Activated gamma-delta T cell treated with Interleukin-2 at 50 U/mL for 16 hours (primary cell): ENCODE results near the gene CACFD1.
"Not testable (repeated sequence)": the region's sequence is repeated elsewhere in the genome, so short reads cannot be mapped to it uniquely, and the experiment has no call there.

Experiments
- DNase-seq: peaks from one replicate; pipeline ENCODE4 v3.0.0-alpha.2; 2020

The CACFD1 gene

GRCh38 chr9:133441571-133441970 is 18.2 kb upstream of the CACFD1 start:
- no peak for DNase-seq

- no peak for DNase-seq
These were observed 16.5 kb upstream of the CACFD1 start for GRCh38 chr9:133443248-133443647.

- no peak for DNase-seq
These were observed 15.8 kb upstream of the CACFD1 start for GRCh38 chr9:133443982-133444381.

GRCh38 chr9:133445293-133445969 is 14.3 kb upstream of the CACFD1 start:
- no peak for DNase-seq

- no peak for DNase-seq
These were observed 11.2 kb upstream of the CACFD1 start for GRCh38 chr9:133448487-133448972.

- no peak for DNase-seq
These were observed 10.0 kb upstream of the CACFD1 start for GRCh38 chr9:133449760-133450159.

- DNase-seq, result not testable (repeated sequence)
These were observed 7.9 kb upstream of the CACFD1 start for GRCh38 chr9:133451865-133452264.

GRCh38 chr9:133452562-133452961 is 7.2 kb upstream of the CACFD1 start:
- no peak for DNase-seq

GRCh38 chr9:133453651-133454050 is 6.1 kb upstream of the CACFD1 start:
- no peak for DNase-seq

- DNase-seq, result no peak
These were observed 5.5 kb upstream of the CACFD1 start for GRCh38 chr9:133454325-133454724.

- DNase-seq, result no peak
These were observed 4.7 kb upstream of the CACFD1 start for GRCh38 chr9:133454943-133455673.

GRCh38 chr9:133455936-133456335 is 3.8 kb upstream of the CACFD1 start:
- no peak for DNase-seq

- no peak for DNase-seq
These were observed 3.4 kb upstream of the CACFD1 start for GRCh38 chr9:133456409-133456808.

GRCh38 chr9:133457233-133457632 is 2.5 kb upstream of the CACFD1 start:
- no peak for DNase-seq

GRCh38 chr9:133457748-133458147 is 2.0 kb upstream of the CACFD1 start:
- no peak for DNase-seq

- DNase-seq, result no peak
These were observed 1.0 kb upstream of the CACFD1 start for GRCh38 chr9:133458643-133459312.

- DNase-seq, result peak; percentile 47
These were observed 812 bp downstream of the CACFD1 start for GRCh38 chr9:133460405-133461175.

- no peak for DNase-seq
These were observed 2.2 kb downstream of the CACFD1 start for GRCh38 chr9:133461975-133462374.

- DNase-seq, result no peak
These were observed 3.6 kb downstream of the CACFD1 start for GRCh38 chr9:133463234-133463863.

GRCh38 chr9:133463864-133464615 is 4.3 kb downstream of the CACFD1 start:
- no peak for DNase-seq

GRCh38 chr9:133464638-133465037 is 4.9 kb downstream of the CACFD1 start:
- DNase-seq, result no peak

GRCh38 chr9:133465984-133466383 is 6.2 kb downstream of the CACFD1 start:
- DNase-seq, result no peak
